ENCODE data around the gene CACNG5. TPM values are rescaled to one million over a fixed set of nuclear protein-coding genes. Genes with fewer than 3 reads are reported as not detected.

The CACNG5 gene
- total and polyA plus RNA-seq, 8 donors, result 0.15 to 0.77 (median 0.29) TPM; not detected in 2

DNA sequence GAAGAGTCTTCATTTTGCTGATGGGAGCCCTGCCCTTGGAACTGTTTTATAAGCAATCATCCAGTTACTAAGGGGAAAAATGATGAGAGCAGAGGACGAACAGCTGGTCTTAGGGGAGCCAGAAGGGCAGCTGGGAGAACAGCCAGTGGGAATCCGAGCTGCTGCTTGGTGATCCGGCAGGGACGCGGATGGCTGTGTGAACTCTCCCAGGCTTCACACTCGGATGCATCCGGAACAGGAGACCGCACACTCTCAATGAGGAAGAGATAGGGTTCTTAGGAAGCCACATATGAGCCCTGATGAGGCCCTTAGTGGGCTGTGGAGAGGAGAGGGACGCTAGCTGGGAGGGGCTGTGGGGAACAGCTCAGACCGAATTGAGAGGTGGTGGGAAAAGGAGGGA is 5.0 kb upstream of the CACNG5 start:
- TF ChIP-seq, protein P1, sequence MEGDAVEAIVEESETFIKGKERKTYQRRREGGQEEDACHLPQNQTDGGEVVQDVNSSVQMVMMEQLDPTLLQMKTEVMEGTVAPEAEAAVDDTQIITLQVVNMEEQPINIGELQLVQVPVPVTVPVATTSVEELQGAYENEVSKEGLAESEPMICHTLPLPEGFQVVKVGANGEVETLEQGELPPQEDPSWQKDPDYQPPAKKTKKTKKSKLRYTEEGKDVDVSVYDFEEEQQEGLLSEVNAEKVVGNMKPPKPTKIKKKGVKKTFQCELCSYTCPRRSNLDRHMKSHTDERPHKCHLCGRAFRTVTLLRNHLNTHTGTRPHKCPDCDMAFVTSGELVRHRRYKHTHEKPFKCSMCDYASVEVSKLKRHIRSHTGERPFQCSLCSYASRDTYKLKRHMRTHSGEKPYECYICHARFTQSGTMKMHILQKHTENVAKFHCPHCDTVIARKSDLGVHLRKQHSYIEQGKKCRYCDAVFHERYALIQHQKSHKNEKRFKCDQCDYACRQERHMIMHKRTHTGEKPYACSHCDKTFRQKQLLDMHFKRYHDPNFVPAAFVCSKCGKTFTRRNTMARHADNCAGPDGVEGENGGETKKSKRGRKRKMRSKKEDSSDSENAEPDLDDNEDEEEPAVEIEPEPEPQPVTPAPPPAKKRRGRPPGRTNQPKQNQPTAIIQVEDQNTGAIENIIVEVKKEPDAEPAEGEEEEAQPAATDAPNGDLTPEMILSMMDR (IDR thresholded peaks at IDR 0.05), result no peak
- H3K4me3 ChIP-seq, result no peak overlapping the region
- H3K4me1 ChIP-seq, result no peaks in the 10 kb centered on the region
- ATAC-seq (peak; percentile 42 to 69 (median 56)), FAIRE-seq (no peak), DNase-seq (no peak)
- 8 to 9% methylated on average over 10 of the region's 10 CpGs for WGBS, 2 donors
- no peaks in the 10 kb centered on the region for H3K9me3 ChIP-seq
- H3K27ac ChIP-seq, result no peak overlapping the region
- H3K36me3 ChIP-seq, result no peaks in the 10 kb centered on the region
- peaks cover 0 to 5% (median 0%) of the 10 kb centered on the region in 4 donors for H3K27me3 ChIP-seq
- intact Hi-C loops (cut with DNase I), result no loop called here

DNA sequence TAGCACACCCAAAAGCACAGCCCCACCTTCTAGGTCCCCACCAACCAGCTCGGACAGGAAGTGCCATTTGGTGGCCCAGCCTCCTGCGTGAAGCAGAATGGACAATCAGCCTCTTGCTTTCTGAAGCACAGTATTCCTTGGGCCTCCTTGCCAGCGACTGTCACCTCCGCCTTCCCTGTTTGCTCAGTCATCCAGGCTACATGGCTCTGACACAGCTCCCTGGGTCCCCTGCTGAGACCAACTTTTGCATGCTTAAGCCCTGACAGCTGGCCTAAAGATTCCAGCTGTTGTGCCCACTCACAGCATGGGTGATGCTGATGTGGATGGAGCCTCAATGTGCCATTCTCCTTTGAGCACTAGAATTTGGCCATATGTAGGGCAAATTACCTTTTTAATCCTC is 4.5 kb upstream of the CACNG5 start:
- intact Hi-C loops (cut with DNase I), result no loop called here
- Histone ChIP-seq H3K36me3 (no peaks in the 10 kb centered on the region), H3K9me3 (no peaks in the 10 kb centered on the region), H3K4me3 (no peak overlapping the region), H3K4me1 (no peaks in the 10 kb centered on the region), H3K27me3 (peaks cover 0 to 5% (median 0%) of the 10 kb centered on the region in 4 donors), H3K27ac (no peak overlapping the region)
- TF ChIP-seq, protein P1 (IDR thresholded peaks at IDR 0.05), result no peak
- FAIRE-seq (no peak), DNase-seq (no peak), ATAC-seq (peak in 1 of 4 donors; percentile 6)
- WGBS, 2 donors, result 17 to 19% methylated on average over 4 of the region's 4 CpGs

DNA sequence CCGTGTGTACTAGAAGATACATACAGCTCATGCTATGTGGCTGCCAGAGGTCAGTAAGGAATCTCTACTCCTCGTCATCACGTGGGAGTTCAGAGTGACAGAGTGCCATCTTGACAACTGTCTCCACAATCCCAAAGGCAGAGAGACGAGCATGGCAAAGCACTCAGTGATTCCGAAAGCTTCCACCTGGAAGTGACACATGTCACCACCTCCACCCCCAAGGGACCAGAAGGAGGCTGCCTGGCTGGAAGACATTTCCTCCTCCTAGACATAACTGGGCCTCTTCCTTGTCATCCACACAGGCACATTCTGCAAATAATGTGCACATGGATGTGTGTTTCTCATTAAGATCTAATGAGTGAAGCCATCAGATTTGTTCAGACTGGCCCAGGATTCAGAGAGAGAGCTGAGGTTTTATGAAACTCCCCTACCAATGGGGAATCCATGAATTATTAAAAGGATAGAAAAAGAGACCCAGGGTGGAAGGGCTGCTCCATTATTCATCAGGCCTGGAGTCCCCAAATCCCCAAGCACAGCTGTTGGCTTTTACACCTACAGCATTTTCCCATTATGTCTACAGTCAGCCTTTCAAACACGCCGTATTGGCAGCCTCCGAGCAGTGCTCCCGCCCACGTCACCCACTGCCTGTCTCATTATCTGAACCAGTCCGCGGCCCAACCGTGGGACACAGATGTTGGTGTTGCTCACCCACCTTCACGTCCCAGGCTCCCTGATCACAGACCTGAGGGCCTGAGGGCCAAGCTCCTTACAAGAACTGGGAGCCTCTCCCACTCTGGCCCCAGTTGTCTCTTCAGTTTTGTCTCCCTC is 3.3 kb upstream of the CACNG5 start:
- H3K27ac ChIP-seq, result no peak overlapping the region
- H3K36me3 ChIP-seq, result no peaks in the 10 kb centered on the region
- H3K9me3 ChIP-seq, result no peaks in the 10 kb centered on the region
- FAIRE-seq (no peak), DNase-seq (no peak), ATAC-seq (no peak)
- TF ChIP-seq, protein P1 (IDR thresholded peaks at IDR 0.05), result no peak
- H3K4me1 ChIP-seq, result no peaks in the 10 kb centered on the region
- peaks cover 0 to 5% (median 0%) of the 10 kb centered on the region in 4 donors for H3K27me3 ChIP-seq
- intact Hi-C loops (cut with DNase I), result no loop called here
- 70 to 78% methylated on average over 14 of the region's 14 CpGs for WGBS, 2 donors
- H3K4me3 ChIP-seq, result no peak overlapping the region

DNA sequence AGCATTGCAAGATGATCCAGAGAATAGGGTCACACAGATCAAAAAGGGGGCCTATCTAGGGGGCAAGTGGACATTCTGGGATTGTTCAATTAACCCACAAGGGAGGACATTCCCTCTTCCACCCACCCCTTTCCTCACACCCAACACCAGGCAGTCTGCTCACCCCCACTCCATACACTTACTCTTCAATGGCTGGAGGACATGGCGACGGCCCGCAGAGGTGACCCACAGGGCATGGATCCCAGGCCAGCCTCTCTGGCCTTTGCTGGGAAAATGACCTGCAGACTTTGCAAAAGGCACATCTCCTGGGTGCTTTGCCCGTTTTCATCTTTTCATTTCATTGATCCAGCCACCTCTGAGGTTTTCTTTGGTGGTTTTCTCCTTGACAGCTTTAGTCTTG is 1.7 kb upstream of the CACNG5 start:
- no peak overlapping the region for H3K4me3 ChIP-seq
- H3K9me3 ChIP-seq, result no peaks in the 10 kb centered on the region
- ATAC-seq (no peak), FAIRE-seq (no peak), DNase-seq (no peak)
- TF ChIP-seq, protein P1 (IDR thresholded peaks at IDR 0.05), result no peak
- WGBS, 2 donors, result 75 to 81% methylated on average over 4 of the region's 4 CpGs
- intact Hi-C loops (cut with DNase I), result no loop called here
- H3K27ac ChIP-seq, result no peak overlapping the region
- no peaks in the 10 kb centered on the region for H3K4me1 ChIP-seq
- H3K27me3 ChIP-seq, result peaks cover 0 to 5% (median 0%) of the 10 kb centered on the region in 4 donors
- H3K36me3 ChIP-seq, result no peaks in the 10 kb centered on the region

DNA sequence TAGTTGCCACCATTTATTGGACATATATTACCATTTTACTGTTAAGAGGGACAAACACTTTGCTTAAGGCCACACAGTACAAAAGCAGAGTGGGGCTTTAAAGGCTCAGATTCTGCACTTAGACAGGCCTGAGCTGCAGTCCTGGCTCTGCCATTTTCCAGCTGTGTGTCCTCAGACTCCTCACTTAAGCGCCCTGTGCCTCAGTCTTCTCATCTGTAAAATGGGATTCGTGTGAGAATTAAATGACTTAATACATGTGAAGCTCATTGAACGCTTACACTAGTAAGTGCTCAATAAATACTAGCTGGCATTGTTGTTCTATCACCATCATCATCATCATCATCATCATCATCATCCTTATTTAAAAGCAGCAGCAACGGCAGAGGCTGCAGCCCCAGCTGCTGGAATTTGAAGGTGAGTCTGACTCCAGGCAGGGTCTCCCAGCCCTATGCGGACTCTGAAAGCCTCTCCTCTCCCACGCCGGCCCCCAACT is 445 bp upstream of the CACNG5 start:
- WGBS, 2 donors, result 34 to 35% methylated on average over 7 of the region's 7 CpGs
- Histone ChIP-seq H3K36me3 (no peaks in the 10 kb centered on the region), H3K4me3 (no peak overlapping the region), H3K27ac (no peak overlapping the region), H3K4me1 (no peaks in the 10 kb centered on the region), H3K9me3 (no peaks in the 10 kb centered on the region), H3K27me3 (peaks cover 0 to 5% (median 0%) of the 10 kb centered on the region in 4 donors)
- DNase-seq (no peak), FAIRE-seq (no peak), ATAC-seq (no peak)
- TF ChIP-seq, protein P1 (IDR thresholded peaks at IDR 0.05), result no peak
- intact Hi-C loops (cut with DNase I), result no loop called here

Measured in pancreas (tissue), 10 donors.